Body of pancreas (tissue), 4 donors: ENCODE data around the gene MACO1. TPM values are rescaled to one million over a fixed set of nuclear protein-coding genes. Genes with fewer than 3 reads are reported as not detected.

Experiments used
- ATAC-seq: fragments of 150-250 bp; one replicate; pipeline ENCODE4 v1.9.1; 2016
- DNase-seq, 4 donors: peaks; one replicate each; pipeline ENCODE4 v3.0.0-alpha.2; 2019
- H3K27ac ChIP-seq, 4 donors: fragments of 200-600 bp; sonication (generic); 1 replicate in 3 of 4; 2 replicates in 1 of 4; pipeline versions ENCODE4 v1.5.1 to v1.6.1; 2016 to 2019; ENCODE audit warnings: mild to moderate bottlenecking in 1 of 4, mixed read lengths in 1 of 4, moderate library complexity in 1 of 4
- H3K27me3 ChIP-seq, 2 donors: fragments of 200-600 bp; sonication (generic); one replicate each; pipeline ENCODE4 v1.6.0; 2016; ENCODE audit warnings: mild to moderate bottlenecking in 1 of 2
- H3K36me3 ChIP-seq, 2 donors: fragments of 200-600 bp; sonication (generic); replicated peaks in 1 of 2; 2 replicates each; pipeline ENCODE4 v1.5.1; 2016; ENCODE audit warnings: low read depth in 2 of 2; ENCODE audit not compliant: insufficient read depth in 1 of 2
- H3K4me1 ChIP-seq: fragments of 200-600 bp; sonication (generic); one replicate; pipeline ENCODE4 v1.6.0; 2016
- H3K4me3 ChIP-seq, 2 donors: fragments of 200-600 bp; sonication (generic); 1 replicate in 1 of 2; 2 replicates in 1 of 2; pipeline ENCODE4 v1.5.1; 2016 to 2019
- H3K9me3 ChIP-seq, 3 donors: fragments of 200-600 bp; sonication (generic); 1 replicate in 2 of 3; 2 replicates in 1 of 3; pipeline ENCODE4 v1.5.1; 2016
- POLR2A ChIP-seq, 3 donors: fragments of 450-650 bp; IDR thresholded peaks; one replicate each; pipeline ENCODE4 v1.6.1; 2016; ENCODE audit warnings: antibody characterized with exemption in 3 of 3, mild to moderate bottlenecking in 2 of 3
- WGBS, 2 donors: methylation state at CpG; one replicate each; pipeline ENCODE4 v1.1.5; 2017; 5-methylcytosine and 5-hydroxymethylcytosine counted together
- intact Hi-C: fragments of 100-400 bp; cut with DNase I; formaldehyde crosslinking; loops from one replicate; pipeline ENCODE4 v1.15.1; 2023
- total RNA-seq, 2 donors: library from RNA; depleted of rRNA; stranded (reverse); fragments of >200 nt; gene quantifications; one replicate each; pipeline ENCODE4 v1.1.0, GENCODE V29; 2016
- TF ChIP-seq, protein P1 (sequence below), 7 experiments: fragments of 450-650 bp in 4 of 7; fragments of 200-600 bp in 3 of 7; sonication (generic) in 3 of 7; IDR thresholded peaks; one replicate each; pipeline ENCODE4 v1.5.1; 2016 to 2019; ENCODE audit warnings: antibody characterized with exemption in 7 of 7

The MACO1 gene
- total RNA-seq, 2 donors from 2014 or later = 21.3 to 23.4 TPM

- peak in 3 of 4 donors; percentile 49 to 64 (median 59) for DNase-seq
- 62 to 79% methylated on average over 13 of the region's 13 CpGs for WGBS, 2 donors
- H3K4me1 ChIP-seq = peaks cover 38% of the 10 kb centered on the region
- no peak overlapping the region for H3K4me3 ChIP-seq
- TF ChIP-seq, protein P1, sequence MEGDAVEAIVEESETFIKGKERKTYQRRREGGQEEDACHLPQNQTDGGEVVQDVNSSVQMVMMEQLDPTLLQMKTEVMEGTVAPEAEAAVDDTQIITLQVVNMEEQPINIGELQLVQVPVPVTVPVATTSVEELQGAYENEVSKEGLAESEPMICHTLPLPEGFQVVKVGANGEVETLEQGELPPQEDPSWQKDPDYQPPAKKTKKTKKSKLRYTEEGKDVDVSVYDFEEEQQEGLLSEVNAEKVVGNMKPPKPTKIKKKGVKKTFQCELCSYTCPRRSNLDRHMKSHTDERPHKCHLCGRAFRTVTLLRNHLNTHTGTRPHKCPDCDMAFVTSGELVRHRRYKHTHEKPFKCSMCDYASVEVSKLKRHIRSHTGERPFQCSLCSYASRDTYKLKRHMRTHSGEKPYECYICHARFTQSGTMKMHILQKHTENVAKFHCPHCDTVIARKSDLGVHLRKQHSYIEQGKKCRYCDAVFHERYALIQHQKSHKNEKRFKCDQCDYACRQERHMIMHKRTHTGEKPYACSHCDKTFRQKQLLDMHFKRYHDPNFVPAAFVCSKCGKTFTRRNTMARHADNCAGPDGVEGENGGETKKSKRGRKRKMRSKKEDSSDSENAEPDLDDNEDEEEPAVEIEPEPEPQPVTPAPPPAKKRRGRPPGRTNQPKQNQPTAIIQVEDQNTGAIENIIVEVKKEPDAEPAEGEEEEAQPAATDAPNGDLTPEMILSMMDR (IDR thresholded peaks at IDR 0.05) = no peak
- TF ChIP-seq POLR2A (IDR thresholded peaks at IDR 0.05) = no peak
- no peak for ATAC-seq
- H3K27me3 ChIP-seq = no peaks in the 10 kb centered on the region
- no peaks in the 10 kb centered on the region for H3K9me3 ChIP-seq
- H3K36me3 ChIP-seq = no peaks in the 10 kb centered on the region
- H3K27ac ChIP-seq = peak overlapping the region in 3 of 4 donors; percentile 8 to 47 (median 28)
- intact Hi-C loops = no loop called here
Measured at GRCh38 chr1:25540750-25541342, 110.1 kb downstream of the MACO1 start.

DNA sequence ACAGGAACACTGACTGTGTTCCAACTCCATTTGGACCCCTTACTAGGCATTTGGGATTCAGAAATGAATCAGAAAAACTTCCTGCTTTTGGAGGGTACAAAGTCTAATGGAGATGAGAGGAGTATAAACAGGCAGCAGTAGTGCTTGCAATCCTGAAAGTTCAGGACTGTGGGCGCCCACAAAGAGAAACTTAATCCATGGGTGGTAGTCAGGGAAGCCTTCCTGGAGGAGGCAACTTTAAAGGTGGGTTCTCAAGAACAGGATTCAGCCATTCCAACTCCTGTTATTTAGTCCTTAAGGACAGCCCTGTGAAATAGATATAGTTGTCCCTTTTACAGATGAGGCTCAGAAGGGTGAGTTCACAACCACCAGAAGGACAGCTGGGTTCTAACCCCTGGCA lies 110.7 kb downstream of the MACO1 start:
- WGBS, 2 donors = 73 to 86% methylated on average over 1 of the region's 1 CpG
- DNase-seq (no peak), ATAC-seq (no peak)
- Histone ChIP-seq H3K9me3 (no peaks in the 10 kb centered on the region), H3K36me3 (no peaks in the 10 kb centered on the region), H3K4me1 (peaks cover 44% of the 10 kb centered on the region), H3K27ac (peak overlapping the region in 3 of 4 donors; percentile 8 to 47 (median 28)), H3K27me3 (no peaks in the 10 kb centered on the region), H3K4me3 (no peak overlapping the region)
- no peak for TF ChIP-seq POLR2A (IDR thresholded peaks at IDR 0.05)
- TF ChIP-seq, protein P1 (IDR thresholded peaks at IDR 0.05) = no peak
- intact Hi-C loops = no loop called here

DNA sequence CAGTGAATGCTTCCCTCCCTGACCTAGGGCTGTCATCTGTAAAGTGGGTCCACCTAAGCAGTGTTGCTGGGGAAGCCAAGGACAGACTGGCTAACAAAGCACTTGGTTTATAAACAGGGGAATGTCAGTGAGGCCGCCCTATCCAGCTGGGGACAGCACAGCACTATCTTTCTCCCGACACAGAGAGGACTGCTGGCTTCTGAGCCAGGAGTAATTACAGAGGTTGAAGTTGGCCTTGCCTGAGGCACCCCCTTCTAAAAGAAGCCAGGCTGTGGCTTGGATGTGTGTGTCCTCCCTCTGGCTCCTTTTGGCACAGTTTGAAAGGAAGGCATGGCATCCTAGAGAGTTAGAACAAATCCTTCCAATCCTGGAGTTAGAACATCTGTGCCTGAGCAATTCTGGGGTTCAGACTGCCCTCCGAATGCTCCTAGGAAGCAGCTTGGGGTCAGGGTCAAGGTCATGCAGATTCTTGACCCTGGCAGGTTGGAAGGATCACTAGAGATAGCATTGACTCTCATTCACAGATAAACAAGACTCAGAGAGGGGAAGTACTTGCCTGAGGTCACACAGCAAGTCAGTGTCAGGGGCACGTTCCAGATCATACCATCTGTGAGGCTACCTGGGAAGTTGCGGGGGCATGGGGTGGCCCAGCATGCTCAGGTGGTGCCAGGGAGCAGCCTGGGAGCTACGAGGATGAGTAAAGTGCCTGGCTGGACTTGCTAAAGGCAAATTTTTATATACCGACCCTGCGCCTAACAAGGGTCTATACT lies 111.4 kb downstream of the MACO1 start:
- TF ChIP-seq, protein P1 (IDR thresholded peaks at IDR 0.05) = no peak
- TF ChIP-seq POLR2A (IDR thresholded peaks at IDR 0.05) = no peak
- intact Hi-C loops = no loop called here
- Histone ChIP-seq H3K4me3 (no peak overlapping the region), H3K36me3 (no peaks in the 10 kb centered on the region), H3K27me3 (no peaks in the 10 kb centered on the region), H3K4me1 (peaks cover 44% of the 10 kb centered on the region), H3K9me3 (no peaks in the 10 kb centered on the region), H3K27ac (no peak overlapping the region)
- ATAC-seq = no peak
- no peak for DNase-seq
- WGBS, 2 donors = 77 to 78% methylated on average over 5 to 8 of the region's 8 CpGs

DNA sequence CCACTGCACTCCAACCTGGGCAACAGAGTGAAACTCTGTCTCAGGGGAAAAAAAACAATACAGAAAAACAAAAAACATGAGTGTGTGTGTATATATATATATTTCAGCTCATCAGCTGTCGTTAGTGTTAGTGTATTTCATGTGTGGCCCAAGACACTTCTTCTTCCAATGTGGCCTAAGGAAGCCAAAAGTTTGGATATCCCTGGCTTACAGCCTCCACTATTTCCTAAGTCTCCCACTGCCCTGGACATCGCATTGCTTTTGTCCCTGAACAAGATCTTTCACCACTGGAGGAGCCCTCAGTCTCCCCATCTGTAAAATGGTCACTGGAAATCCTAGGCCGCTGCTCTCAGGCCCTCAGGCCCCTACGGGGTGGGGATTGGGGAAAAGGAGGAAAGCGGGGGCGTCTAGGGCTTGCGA lies 112.3 kb downstream of the MACO1 start:
- WGBS, 2 donors = 25 to 41% methylated on average over 6 to 7 of the region's 7 CpGs

More for the DNA sequence above, 112.3 kb downstream of the MACO1 start:
- Histone ChIP-seq H3K27me3 (no peaks in the 10 kb centered on the region), H3K4me1 (peaks cover 50% of the 10 kb centered on the region), H3K4me3 (no peak overlapping the region), H3K9me3 (no peaks in the 10 kb centered on the region), H3K36me3 (no peaks in the 10 kb centered on the region), H3K27ac (peak overlapping the region in 3 of 4 donors; percentile 91 to 96 (median 92))
- ATAC-seq = no peak
- no peak for DNase-seq
- TF ChIP-seq, protein P1 (IDR thresholded peaks at IDR 0.05) = peak in 1 of 7 experiments; percentile 6
- TF ChIP-seq POLR2A (IDR thresholded peaks at IDR 0.05) = no peak
- intact Hi-C loops = no loop called here
